IMR-90 (cell line): ENCODE data around the gene BMP8A.

Experiments
- CHD1 ChIP-seq: IDR thresholded peaks from 2 replicates; pipeline ENCODE4 v1.6.1; 2012; ENCODE audit warnings: low read depth, low read length, improper control_type of control experiment
- CTCF ChIP-seq: conservative IDR thresholded peaks from 2 replicates; pipeline ENCODE4 v1.5.1; 2012; ENCODE audit warnings: mild to moderate bottlenecking, low read depth, low read length, improper control_type of control experiment
- MAZ ChIP-seq: IDR thresholded peaks from 2 replicates; pipeline ENCODE4 v1.6.1; 2012; ENCODE audit warnings: low read depth, mild to moderate bottlenecking, low read length, improper control_type of control experiment, moderate library complexity, borderline replicate concordance
- NFE2L2 ChIP-seq: fragments of 150-350 bp; IDR thresholded peaks from 2 replicates; pipeline ENCODE4 v1.6.1; 2016; ENCODE audit warnings: low read depth, mild to moderate bottlenecking, low read length
- POLR2A ChIP-seq: IDR thresholded peaks from 2 replicates; pipeline ENCODE4 v1.6.1; 2012; ENCODE audit warnings: mild to moderate bottlenecking, low read depth, low read length
- RCOR1 ChIP-seq: IDR thresholded peaks from 2 replicates; pipeline ENCODE4 v1.6.1; 2012; ENCODE audit warnings: mild to moderate bottlenecking, low read length, improper control_type of control experiment; ENCODE audit not compliant: insufficient replicate concordance

GRCh38 chr1:39450956-39451606 lies 40.4 kb upstream of the BMP8A start:
- no peak for TF ChIP-seq CTCF
- TF ChIP-seq POLR2A: no peak
- TF ChIP-seq CHD1: no peak
- no peak for TF ChIP-seq NFE2L2
- no peak for TF ChIP-seq RCOR1
- no peak for TF ChIP-seq MAZ
